ENCODE measurements around the gene EIPR1.
"Not testable (repeated sequence)": the region's sequence is repeated elsewhere in the genome, so short reads cannot be mapped to it uniquely, and the experiment has no call there.

Gene EIPR1

GRCh38 chr2:3283876-3284656 is 93.6 kb downstream of the EIPR1 start:
- DNase-seq, result not testable (repeated sequence)

- no peak for DNase-seq
Observed at GRCh38 chr2:3283206-3283605, 94.4 kb downstream of the EIPR1 start.

GRCh38 chr2:3282056-3282998 is 95.3 kb downstream of the EIPR1 start:
- DNase-seq, result peak; percentile 87 to 96

- DNase-seq, result no peak
Observed at GRCh38 chr2:3280683-3281520, 96.7 kb downstream of the EIPR1 start.

- DNase-seq, result no peak
Observed at GRCh38 chr2:3280197-3280596, 97.4 kb downstream of the EIPR1 start.

- no peak for DNase-seq
Observed at GRCh38 chr2:3279236-3279960, 98.2 kb downstream of the EIPR1 start.

GRCh38 chr2:3278521-3279218 is 98.9 kb downstream of the EIPR1 start:
- no peak for DNase-seq

- no peak for DNase-seq
Observed at GRCh38 chr2:3277748-3278520, 99.7 kb downstream of the EIPR1 start.

- DNase-seq, result no peak
Observed at GRCh38 chr2:3277050-3277747, 100.4 kb downstream of the EIPR1 start.

- no peak for DNase-seq
Observed at GRCh38 chr2:3272761-3273160, 104.9 kb downstream of the EIPR1 start.

GRCh38 chr2:3270095-3270478 is 107.5 kb downstream of the EIPR1 start:
- DNase-seq, result no peak

- DNase-seq, result no peak
Observed at GRCh38 chr2:3269425-3270094, 108.1 kb downstream of the EIPR1 start.

GRCh38 chr2:3268705-3269029 is 109.0 kb downstream of the EIPR1 start:
- DNase-seq, result no peak

- DNase-seq, result no peak
Observed at GRCh38 chr2:3267869-3268704, 109.5 kb downstream of the EIPR1 start.

GRCh38 chr2:3266925-3267867 is 110.4 kb downstream of the EIPR1 start:
- DNase-seq, result no peak

- no peak for DNase-seq
Observed at GRCh38 chr2:3265981-3266924, 111.4 kb downstream of the EIPR1 start.
